ENCODE measurements around the gene ARHGAP6. TPM values are rescaled to one million over a fixed set of nuclear protein-coding genes. Genes with fewer than 3 reads are reported as not detected.

ARHGAP6 gene
- total and polyA plus RNA-seq, 9 of the 15 experiments (the other 6 are each of a cell fraction or from before 2014, with no cell fraction given): 12.5 to 63.6 (median 41.8) TPM

GRCh38 chrX:11575332-11575731 is 90.4 kb downstream of the ARHGAP6 start:
- no peak for FAIRE-seq
- TF ChIP-seq WHSC1 (IDR thresholded peaks at IDR 0.05; ENCODE audit: low read length) (no peak), HOMEZ (CRISPR knock-in tag; IDR thresholded peaks at IDR 0.05) (no peak), BRF2 (IDR thresholded peaks at IDR 0.05; ENCODE audit: borderline replicate concordance, insufficient read depth, insufficient read length) (no peak), PYGO2 (tag; IDR thresholded peaks at IDR 0.05) (no peak), NFE2L1 (tag; IDR thresholded peaks at IDR 0.05; ENCODE audit: borderline replicate concordance, low read depth) (no peak), NFATC3 (IDR thresholded peaks at IDR 0.05) (no peak), SMAD3 (CRISPR knock-in tag; conservative IDR thresholded peaks at IDR 0.05) (no peak), ZNF398 (CRISPR knock-in tag; IDR thresholded peaks at IDR 0.05) (no peak)
- H3K9ac ChIP-seq (ENCODE audit: insufficient read depth in 1 of 2, low read depth in 2 of 2, low read length in 2 of 2): no peak overlapping the region
- DNase-seq (ENCODE audit: extremely low read depth in 1 of 4, low spot score in 3 of 4): no peak
- H3K9me1 ChIP-seq (ENCODE audit: control insufficient read depth, insufficient read depth, low read length): no peaks in the 10 kb centered on the region
- CTCF ChIA-PET (ENCODE audit: low intra/inter-chr PET ratio): no interaction called here
- H4K20me1 ChIP-seq (replicated peaks; ENCODE audit: control insufficient read depth, insufficient read depth, low read length): no peaks in the 10 kb centered on the region
- no peaks in the 10 kb centered on the region for H3K79me2 ChIP-seq (ENCODE audit: control insufficient read depth, insufficient read depth, low read length)
- intact Hi-C loops (cut with micrococcal nuclease) (no loop called here), in situ Hi-C loops (cut with MboI) (no loop called here)
- POLR2A ChIA-PET: no interaction called here
- H3K27me3 ChIP-seq (ENCODE audit: control insufficient read depth in 2 of 2, insufficient read depth in 2 of 2, low read length in 2 of 2): no peaks in the 10 kb centered on the region
- no peak overlapping the region for H3K27ac ChIP-seq (ENCODE audit: extremely low read depth, low read depth, low read length)
- ATAC-seq: no peak
- no peak overlapping the region for H3K4me2 ChIP-seq (ENCODE audit: insufficient read depth, low read length)
- 0% methylated on average over 2 of the region's 2 CpGs for WGBS (ENCODE audit: insufficient coverage, low coverage, missing lambda C conversion rate)
- no peak overlapping the region for H2AFZ ChIP-seq (ENCODE audit: low read depth, low read length)
- H3K4me3 ChIP-seq: no peak overlapping the region
- no peaks in the 10 kb centered on the region for H3K9me3 ChIP-seq (replicated peaks; ENCODE audit: control insufficient read depth, insufficient read depth, low read depth, low read length)
- H3K36me3 ChIP-seq (ENCODE audit: control insufficient read depth, insufficient read depth, low read length): no peaks in the 10 kb centered on the region
- BruUV-seq (replicated peaks): no TSS peak
- no peaks in the 10 kb centered on the region for H3K4me1 ChIP-seq (replicated peaks in 1 of 2; ENCODE audit: control insufficient read depth in 2 of 2, insufficient read depth in 2 of 2, low read length in 2 of 2)
